Measurements from ENCODE around the gene CD8A. TPM values are rescaled to one million over a fixed set of nuclear protein-coding genes. Genes with fewer than 3 reads are reported as not detected.
A peak's percentile ranks its signal among the peaks of the same experiment; 100 is the strongest.

CD8A gene
- total RNA-seq, 1 donor from 2014 or later, result 0.34 TPM

GRCh38 chr2:86758405-86758804 is 32.3 kb downstream of the CD8A start:
- H4K20me1 ChIP-seq (ENCODE audit: low read depth), result peaks cover 18% of the 10 kb centered on the region
- peaks cover 8% of the 10 kb centered on the region for H3K36me3 ChIP-seq
- Mint-ChIP-seq H3K27ac (no peak overlapping the region), H3K4me1 (no peaks in the 10 kb centered on the region), H3K36me3 (peaks cover 35% of the 10 kb centered on the region), H3K4me3 (no peak overlapping the region), H3K27me3 (ENCODE audit: insufficient read depth, low read depth) (peaks cover 3% of the 10 kb centered on the region), H3K9me3 (no peaks in the 10 kb centered on the region)
- no peaks in the 10 kb centered on the region for H3K4me1 ChIP-seq
- no peak overlapping the region for H3K9ac ChIP-seq
- no peak overlapping the region for H3K4me2 ChIP-seq
- H2AFZ ChIP-seq (replicated peaks), result no peak overlapping the region
- TF ChIP-seq, protein P1, sequence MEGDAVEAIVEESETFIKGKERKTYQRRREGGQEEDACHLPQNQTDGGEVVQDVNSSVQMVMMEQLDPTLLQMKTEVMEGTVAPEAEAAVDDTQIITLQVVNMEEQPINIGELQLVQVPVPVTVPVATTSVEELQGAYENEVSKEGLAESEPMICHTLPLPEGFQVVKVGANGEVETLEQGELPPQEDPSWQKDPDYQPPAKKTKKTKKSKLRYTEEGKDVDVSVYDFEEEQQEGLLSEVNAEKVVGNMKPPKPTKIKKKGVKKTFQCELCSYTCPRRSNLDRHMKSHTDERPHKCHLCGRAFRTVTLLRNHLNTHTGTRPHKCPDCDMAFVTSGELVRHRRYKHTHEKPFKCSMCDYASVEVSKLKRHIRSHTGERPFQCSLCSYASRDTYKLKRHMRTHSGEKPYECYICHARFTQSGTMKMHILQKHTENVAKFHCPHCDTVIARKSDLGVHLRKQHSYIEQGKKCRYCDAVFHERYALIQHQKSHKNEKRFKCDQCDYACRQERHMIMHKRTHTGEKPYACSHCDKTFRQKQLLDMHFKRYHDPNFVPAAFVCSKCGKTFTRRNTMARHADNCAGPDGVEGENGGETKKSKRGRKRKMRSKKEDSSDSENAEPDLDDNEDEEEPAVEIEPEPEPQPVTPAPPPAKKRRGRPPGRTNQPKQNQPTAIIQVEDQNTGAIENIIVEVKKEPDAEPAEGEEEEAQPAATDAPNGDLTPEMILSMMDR (IDR thresholded peaks at IDR 0.05), result no peak
- no peak for TF ChIP-seq EZH2 (IDR thresholded peaks at IDR 0.05)
- TF ChIP-seq EZH2phosphoT487 (IDR thresholded peaks at IDR 0.05), result no peak
- H3K79me2 ChIP-seq (ENCODE audit: low read depth), result peaks cover 48% of the 10 kb centered on the region
- H3K27me3 ChIP-seq, result no peaks in the 10 kb centered on the region
- no peak overlapping the region for H3K27ac ChIP-seq
- no peak for DNase-seq (ENCODE audit: low spot score)
- no peak overlapping the region for H3K4me3 ChIP-seq
- peaks cover 2% of the 10 kb centered on the region for H3F3A ChIP-seq (ENCODE audit: low read depth)
- H3K9me3 ChIP-seq (ENCODE audit: low read depth), result no peaks in the 10 kb centered on the region

DNA sequence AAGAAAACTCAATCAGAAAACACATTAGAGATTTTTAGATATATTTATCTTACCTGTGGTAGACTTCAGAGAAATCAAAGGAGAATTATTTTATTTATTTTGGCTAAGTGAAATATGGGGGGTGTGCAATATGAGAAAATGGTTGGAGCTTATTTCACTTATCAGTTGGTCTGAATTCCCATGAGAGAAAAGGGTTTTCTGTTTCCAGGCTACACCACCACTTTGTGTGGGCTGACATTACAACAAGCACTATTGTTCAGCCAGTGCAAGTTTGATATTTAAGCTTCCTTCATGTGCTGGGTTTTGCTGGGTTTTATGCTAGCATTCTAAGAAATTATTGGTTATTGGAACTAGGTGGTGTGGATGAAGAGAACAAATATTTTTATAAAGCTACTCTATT is 37.1 kb downstream of the CD8A start:
- Histone ChIP-seq H3K4me2 (no peak overlapping the region), H3K9me3 (ENCODE audit: low read depth) (peaks cover 9% of the 10 kb centered on the region), H3K9ac (no peak overlapping the region), H3F3A (ENCODE audit: low read depth) (no peaks in the 10 kb centered on the region), H3K27ac (no peak overlapping the region), H3K27me3 (no peaks in the 10 kb centered on the region), H4K20me1 (ENCODE audit: low read depth) (no peaks in the 10 kb centered on the region), H2AFZ (replicated peaks) (no peak overlapping the region), H3K36me3 (peaks cover 42% of the 10 kb centered on the region), H3K79me2 (ENCODE audit: low read depth) (peaks cover 55% of the 10 kb centered on the region), H3K4me1 (no peaks in the 10 kb centered on the region), H3K4me3 (no peak overlapping the region)
- H3K4me1 Mint-ChIP-seq, result no peaks in the 10 kb centered on the region
- DNase-seq (ENCODE audit: low spot score), result no peak
- H3K27ac Mint-ChIP-seq, result no peak overlapping the region
- TF ChIP-seq, protein P1 (IDR thresholded peaks at IDR 0.05), result no peak
- TF ChIP-seq EZH2phosphoT487 (IDR thresholded peaks at IDR 0.05) (no peak), EZH2 (IDR thresholded peaks at IDR 0.05) (no peak)
- peaks cover 64% of the 10 kb centered on the region for H3K36me3 Mint-ChIP-seq
- H3K27me3 Mint-ChIP-seq (ENCODE audit: insufficient read depth, low read depth), result peaks cover 3% of the 10 kb centered on the region
- H3K4me3 Mint-ChIP-seq, result no peak overlapping the region
- H3K9me3 Mint-ChIP-seq, result peaks cover 23% of the 10 kb centered on the region

DNA sequence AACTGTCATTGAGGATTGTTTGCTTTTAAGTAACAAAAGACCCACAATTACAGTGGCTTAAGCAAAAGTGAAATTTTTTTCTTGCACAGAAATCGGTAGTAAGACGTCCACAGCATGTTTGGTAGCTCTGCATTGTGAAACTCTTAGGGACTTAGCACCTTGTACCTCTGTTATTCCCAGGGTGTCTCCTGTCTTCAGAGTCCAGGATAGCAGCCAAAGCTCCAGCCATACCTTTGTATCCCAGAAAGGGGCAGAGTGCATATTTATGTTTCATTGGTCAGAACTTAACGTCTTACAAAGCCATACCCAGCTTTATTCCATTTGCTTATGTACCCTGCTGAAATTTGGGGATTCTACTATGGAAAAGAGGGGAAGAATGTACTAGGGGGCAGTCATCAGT is 37.8 kb downstream of the CD8A start:
- TF ChIP-seq EZH2 (IDR thresholded peaks at IDR 0.05) (no peak), EZH2phosphoT487 (IDR thresholded peaks at IDR 0.05) (no peak)
- TF ChIP-seq, protein P1 (IDR thresholded peaks at IDR 0.05), result no peak
- Histone ChIP-seq H3K4me2 (no peak overlapping the region), H3K27me3 (no peaks in the 10 kb centered on the region), H3K9ac (no peak overlapping the region), H2AFZ (replicated peaks) (no peak overlapping the region), H4K20me1 (ENCODE audit: low read depth) (peaks cover 4% of the 10 kb centered on the region), H3K36me3 (peaks cover 42% of the 10 kb centered on the region), H3F3A (ENCODE audit: low read depth) (no peaks in the 10 kb centered on the region), H3K4me1 (peaks cover 2% of the 10 kb centered on the region), H3K79me2 (ENCODE audit: low read depth) (peaks cover 60% of the 10 kb centered on the region), H3K9me3 (ENCODE audit: low read depth) (peaks cover 9% of the 10 kb centered on the region), H3K4me3 (no peak overlapping the region), H3K27ac (peak overlapping the region; percentile 40)
- Mint-ChIP-seq H3K36me3 (peaks cover 68% of the 10 kb centered on the region), H3K27ac (no peak overlapping the region), H3K27me3 (ENCODE audit: insufficient read depth, low read depth) (peaks cover 3% of the 10 kb centered on the region), H3K4me3 (no peak overlapping the region), H3K9me3 (peaks cover 24% of the 10 kb centered on the region), H3K4me1 (no peaks in the 10 kb centered on the region)
- DNase-seq (ENCODE audit: low spot score), result no peak
